OCI-LY3 (cell line): Measurements from ENCODE around the gene MOB3B.

Experiments
- H2AFZ ChIP-seq: fragments of 200-600, 300-600 bp; shearing (Covaris generic); 2 replicates; pipeline ENCODE4 v1.6.0; 2014; ENCODE audit warnings: antibody characterized with exemption, low read depth, low read length
- H3K27ac ChIP-seq: fragments of 200-600, 300-600 bp; sonication (generic); 2 replicates; pipeline ENCODE4 v1.5.1; 2014; ENCODE audit warnings: mild to moderate bottlenecking, low read length, moderate library complexity, mixed read lengths
- H3K27me3 ChIP-seq: fragments of 200-600, 300-600 bp; sonication (generic); 2 replicates; pipeline ENCODE4 v1.6.1; 2014; ENCODE audit warnings: low read depth, low read length, mixed read lengths
- H3K36me3 ChIP-seq: fragments of 200-600, 300-600 bp; sonication (generic); replicated peaks from 2 replicates; pipeline ENCODE3; 2014; ENCODE audit warnings: low read depth, low read length, mixed read lengths
- H3K4me1 ChIP-seq: fragments of 300-600, 200-600 bp; sonication (generic); 2 replicates; pipeline ENCODE4 v1.6.1; 2014; ENCODE audit warnings: low read length, mixed read lengths
- H3K4me2 ChIP-seq: fragments of 200-600, 300-600 bp; sonication (generic); 2 replicates; pipeline ENCODE4 v1.6.1; 2014; ENCODE audit warnings: low read length, mixed read lengths
- H3K4me3 ChIP-seq: fragments of 300-600, 200-600 bp; sonication (generic); 2 replicates; pipeline ENCODE4 v1.5.1; 2014; ENCODE audit warnings: antibody characterized with exemption, mild to moderate bottlenecking, low read length, moderate library complexity
- H3K79me2 ChIP-seq: fragments of 300-600, 200-600 bp; shearing (Covaris generic); 2 replicates; pipeline ENCODE4 v1.6.1; 2014; ENCODE audit warnings: mild to moderate bottlenecking, low read length, mixed read lengths
- H3K9ac ChIP-seq: fragments of 300-600, 200-600 bp; shearing (Covaris generic); 2 replicates; pipeline ENCODE4 v1.6.0; 2014; ENCODE audit warnings: mild to moderate bottlenecking, low read length, moderate library complexity
- H3K9me3 ChIP-seq: fragments of 200-600, 300-600 bp; shearing (Covaris generic); 2 replicates; pipeline ENCODE4 v1.6.1; 2014; ENCODE audit warnings: low read length, mixed read lengths; ENCODE audit not compliant: insufficient read depth
- H4K20me1 ChIP-seq: fragments of 200-600, 300-600 bp; sonication (generic); 2 replicates; pipeline ENCODE4 v1.6.1; 2016; ENCODE audit warnings: low read length, mixed read lengths; ENCODE audit not compliant: insufficient read depth
- EZH2phosphoT487 ChIP-seq: fragments of 200-600 bp; shearing (Covaris generic); IDR thresholded peaks from 2 replicates; pipeline ENCODE4 v1.6.1; 2018; ENCODE audit warnings: antibody characterized with exemption, mixed run types, low read depth
- TF ChIP-seq, protein P1 (sequence below): fragments of 200-600, 300-600 bp; sonication (generic); IDR thresholded peaks from 2 replicates; pipeline ENCODE4 v1.5.1; 2014; ENCODE audit warnings: antibody characterized with exemption, low read length, low read depth

The MOB3B gene

GRCh38 chr9:27496135-27496504, 33.5 kb downstream of the MOB3B start:
- H3K27ac ChIP-seq, result no peak overlapping the region
- H3K4me2 ChIP-seq, result no peak overlapping the region
- no peak for TF ChIP-seq EZH2phosphoT487
- TF ChIP-seq, protein P1, sequence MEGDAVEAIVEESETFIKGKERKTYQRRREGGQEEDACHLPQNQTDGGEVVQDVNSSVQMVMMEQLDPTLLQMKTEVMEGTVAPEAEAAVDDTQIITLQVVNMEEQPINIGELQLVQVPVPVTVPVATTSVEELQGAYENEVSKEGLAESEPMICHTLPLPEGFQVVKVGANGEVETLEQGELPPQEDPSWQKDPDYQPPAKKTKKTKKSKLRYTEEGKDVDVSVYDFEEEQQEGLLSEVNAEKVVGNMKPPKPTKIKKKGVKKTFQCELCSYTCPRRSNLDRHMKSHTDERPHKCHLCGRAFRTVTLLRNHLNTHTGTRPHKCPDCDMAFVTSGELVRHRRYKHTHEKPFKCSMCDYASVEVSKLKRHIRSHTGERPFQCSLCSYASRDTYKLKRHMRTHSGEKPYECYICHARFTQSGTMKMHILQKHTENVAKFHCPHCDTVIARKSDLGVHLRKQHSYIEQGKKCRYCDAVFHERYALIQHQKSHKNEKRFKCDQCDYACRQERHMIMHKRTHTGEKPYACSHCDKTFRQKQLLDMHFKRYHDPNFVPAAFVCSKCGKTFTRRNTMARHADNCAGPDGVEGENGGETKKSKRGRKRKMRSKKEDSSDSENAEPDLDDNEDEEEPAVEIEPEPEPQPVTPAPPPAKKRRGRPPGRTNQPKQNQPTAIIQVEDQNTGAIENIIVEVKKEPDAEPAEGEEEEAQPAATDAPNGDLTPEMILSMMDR, result no peak
- no peaks in the 10 kb centered on the region for H4K20me1 ChIP-seq
- H3K27me3 ChIP-seq, result peaks cover 18% of the 10 kb centered on the region
- no peaks in the 10 kb centered on the region for H3K9me3 ChIP-seq
- no peak overlapping the region for H2AFZ ChIP-seq
- H3K4me1 ChIP-seq, result peaks cover 25% of the 10 kb centered on the region
- H3K9ac ChIP-seq, result no peak overlapping the region
- no peaks in the 10 kb centered on the region for H3K79me2 ChIP-seq
- H3K4me3 ChIP-seq, result no peak overlapping the region
- H3K36me3 ChIP-seq, result no peaks in the 10 kb centered on the region

GRCh38 chr9:27495480-27496134, 34.0 kb downstream of the MOB3B start:
- Histone ChIP-seq H4K20me1 (no peaks in the 10 kb centered on the region), H3K36me3 (no peaks in the 10 kb centered on the region), H3K79me2 (no peaks in the 10 kb centered on the region), H2AFZ (no peak overlapping the region), H3K27me3 (peaks cover 18% of the 10 kb centered on the region), H3K27ac (no peak overlapping the region), H3K9me3 (no peaks in the 10 kb centered on the region), H3K4me3 (no peak overlapping the region), H3K4me2 (peak overlapping the region; percentile 25; the same call in 1 of the 2 replicates), H3K4me1 (peaks cover 30% of the 10 kb centered on the region), H3K9ac (no peak overlapping the region)
- TF ChIP-seq EZH2phosphoT487, result no peak
- TF ChIP-seq, protein P1, result no peak

- H3K4me2 ChIP-seq, result peak overlapping the region; percentile 32; the same call in 1 of the 2 replicates
- no peaks in the 10 kb centered on the region for H3K79me2 ChIP-seq
- no peaks in the 10 kb centered on the region for H3K36me3 ChIP-seq
- no peak overlapping the region for H3K4me3 ChIP-seq
- peaks cover 28% of the 10 kb centered on the region for H3K27me3 ChIP-seq
- H3K27ac ChIP-seq, result no peak overlapping the region
- H2AFZ ChIP-seq, result no peak overlapping the region
- TF ChIP-seq EZH2phosphoT487, result no peak
- TF ChIP-seq, protein P1, result no peak
- peaks cover 39% of the 10 kb centered on the region for H3K4me1 ChIP-seq
- no peaks in the 10 kb centered on the region; the same call in 1 of the 2 replicates for H4K20me1 ChIP-seq
- no peak overlapping the region for H3K9ac ChIP-seq
- no peaks in the 10 kb centered on the region for H3K9me3 ChIP-seq
Observed at GRCh38 chr9:27491154-27491553, 38.5 kb downstream of the MOB3B start.

GRCh38 chr9:27489087-27489876, 40.3 kb downstream of the MOB3B start:
- Histone ChIP-seq H4K20me1 (no peaks in the 10 kb centered on the region; the same call in 1 of the 2 replicates), H3K4me3 (peak overlapping the region; percentile 59), H3K4me1 (peaks cover 41% of the 10 kb centered on the region), H3K9me3 (no peaks in the 10 kb centered on the region), H2AFZ (no peak overlapping the region), H3K27me3 (peaks cover 31% of the 10 kb centered on the region), H3K36me3 (no peaks in the 10 kb centered on the region), H3K4me2 (peak overlapping the region; percentile 76), H3K79me2 (no peaks in the 10 kb centered on the region), H3K27ac (no peak overlapping the region), H3K9ac (no peak overlapping the region)
- TF ChIP-seq, protein P1, result no peak
- no peak for TF ChIP-seq EZH2phosphoT487
